Stomach (tissue), 4 donors: ENCODE data around the gene KIAA0513.

Source experiments
- CTCF ChIP-seq, 7 experiments: fragments of 450-650 bp in 4 of 7; fragments of 200-600 bp in 3 of 7; sonication (generic) in 3 of 7; IDR thresholded peaks; one replicate each; pipeline ENCODE4 v1.5.1; 2016 to 2019; ENCODE audit warnings: antibody characterized with exemption in 7 of 7, control low read depth in 2 of 7, mild to moderate bottlenecking in 1 of 7
- EP300 ChIP-seq: sonication (generic); formaldehyde crosslinking; IDR thresholded peaks from one replicate; pipeline ENCODE4 v1.6.1; 2017; ENCODE audit warnings: antibody characterized with exemption
- POLR2A ChIP-seq, 4 donors: fragments of 450-650 bp; IDR thresholded peaks; one replicate each; pipeline ENCODE4 v1.6.1; 2016; ENCODE audit warnings: antibody characterized with exemption in 4 of 4, control low read depth in 2 of 4, mild to moderate bottlenecking in 1 of 4, moderate library complexity in 1 of 4
- POLR2AphosphoS5 ChIP-seq, 3 donors: sonication (generic); formaldehyde crosslinking; IDR thresholded peaks; one replicate each; pipeline ENCODE4 v1.6.1; 2016; ENCODE audit warnings: antibody characterized with exemption in 3 of 3

- TF ChIP-seq CTCF (IDR thresholded peaks at IDR 0.05) (no peak), POLR2AphosphoS5 (IDR thresholded peaks at IDR 0.05) (no peak), POLR2A (IDR thresholded peaks at IDR 0.05) (no peak), EP300 (no peak)
Observed at GRCh38 chr16:85126394-85126704, 98.8 kb downstream of the KIAA0513 start.
